Rectal smooth muscle tissue (tissue), 1 donor: ENCODE measurements around the gene MS4A8.
"Not testable (repeated sequence)": the region's sequence is repeated elsewhere in the genome, so short reads cannot be mapped to it uniquely, and the experiment has no call there.

Experiments used
- H3K27ac ChIP-seq: one replicate; pipeline ENCODE4 v1.7.0; 2013; ENCODE audit warnings: low read depth, low read length, inconsistent platforms
- H3K27me3 ChIP-seq: one replicate; pipeline ENCODE4 v1.7.0; 2013; ENCODE audit warnings: low read length; ENCODE audit not compliant: control insufficient read depth, insufficient read depth
- H3K36me3 ChIP-seq: one replicate; pipeline ENCODE4 v1.7.0; 2013; ENCODE audit warnings: low read length; ENCODE audit not compliant: control insufficient read depth, insufficient read depth
- H3K4me1 ChIP-seq: one replicate; pipeline ENCODE4 v1.7.0; 2013; ENCODE audit warnings: low read length; ENCODE audit not compliant: control insufficient read depth, insufficient read depth
- H3K4me3 ChIP-seq: one replicate; pipeline ENCODE4 v1.7.0; 2013; ENCODE audit warnings: low read length
- H3K9ac ChIP-seq: one replicate; pipeline ENCODE4 v1.7.0; 2013; ENCODE audit warnings: low read length

MS4A8 gene

GRCh38 chr11:60758671-60759070, 59.3 kb downstream of the MS4A8 start:
- not testable (repeated sequence) for H3K4me3 ChIP-seq, H3K27me3 ChIP-seq, H3K4me1 ChIP-seq, H3K9ac ChIP-seq, H3K36me3 ChIP-seq, H3K27ac ChIP-seq

- not testable (repeated sequence) for H3K9ac ChIP-seq, H3K36me3 ChIP-seq, H3K4me3 ChIP-seq, H3K27ac ChIP-seq, H3K27me3 ChIP-seq, H3K4me1 ChIP-seq
These were observed 60.2 kb downstream of the MS4A8 start for GRCh38 chr11:60759438-60760225.

- Histone ChIP-seq H3K27me3 (no peaks in the 10 kb centered on the region), H3K4me1 (no peaks in the 10 kb centered on the region), H3K4me3 (no peak overlapping the region), H3K27ac (no peak overlapping the region), H3K9ac (no peak overlapping the region), H3K36me3 (no peaks in the 10 kb centered on the region)
These were observed 62.2 kb downstream of the MS4A8 start for GRCh38 chr11:60761436-60762190.

GRCh38 chr11:60762851-60763691, 63.7 kb downstream of the MS4A8 start:
- H3K27me3 ChIP-seq, result no peaks in the 10 kb centered on the region
- H3K9ac ChIP-seq, result no peak overlapping the region
- no peaks in the 10 kb centered on the region for H3K4me1 ChIP-seq
- H3K4me3 ChIP-seq, result no peak overlapping the region
- no peak overlapping the region for H3K27ac ChIP-seq
- H3K36me3 ChIP-seq, result no peaks in the 10 kb centered on the region

- H3K9ac ChIP-seq, result no peak overlapping the region
These were observed 64.4 kb downstream of the MS4A8 start for GRCh38 chr11:60763692-60764369.

DNA sequence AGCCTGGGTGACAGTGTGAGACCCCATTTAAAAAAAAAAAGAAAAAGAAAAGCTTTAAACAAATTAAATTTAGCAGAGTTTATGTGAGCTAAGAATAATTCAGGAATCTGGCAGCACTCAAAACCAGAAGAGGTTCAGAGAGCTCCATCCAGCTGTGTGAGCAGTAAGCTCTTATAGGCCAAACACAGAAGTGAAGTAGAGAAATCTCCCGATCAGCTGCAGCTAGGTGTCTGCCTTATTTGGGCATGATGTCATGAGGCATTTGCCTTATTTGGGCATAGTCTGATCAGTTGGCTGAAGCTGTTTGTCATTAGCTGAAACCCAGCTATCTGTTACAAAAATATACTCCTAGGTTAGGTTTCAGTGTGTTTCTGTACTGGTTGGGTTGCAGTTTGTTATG, 65.5 kb downstream of the MS4A8 start:
- no peak overlapping the region for H3K9ac ChIP-seq
- no peak overlapping the region for H3K27ac ChIP-seq
- no peaks in the 10 kb centered on the region for H3K27me3 ChIP-seq
- H3K4me3 ChIP-seq, result no peak overlapping the region
- H3K36me3 ChIP-seq, result no peaks in the 10 kb centered on the region
- H3K4me1 ChIP-seq, result no peaks in the 10 kb centered on the region

More at GRCh38 chr11:60763692-60764369, 64.4 kb downstream of the MS4A8 start:
- no peak overlapping the region for H3K27ac ChIP-seq
- H3K4me1 ChIP-seq, result no peaks in the 10 kb centered on the region
- no peaks in the 10 kb centered on the region for H3K36me3 ChIP-seq
- H3K27me3 ChIP-seq, result no peaks in the 10 kb centered on the region
- H3K4me3 ChIP-seq, result no peak overlapping the region

GRCh38 chr11:60765355-60765754, 65.9 kb downstream of the MS4A8 start:
- H3K36me3 ChIP-seq, result no peaks in the 10 kb centered on the region
- H3K9ac ChIP-seq, result no peak overlapping the region
- no peak overlapping the region for H3K4me3 ChIP-seq
- no peak overlapping the region for H3K27ac ChIP-seq
- H3K4me1 ChIP-seq, result no peaks in the 10 kb centered on the region
- H3K27me3 ChIP-seq, result no peaks in the 10 kb centered on the region
